Colonic mucosa (tissue), 4 donors: ENCODE results near the gene PSMG2. TPM values are rescaled to one million over a fixed set of nuclear protein-coding genes. Genes with fewer than 3 reads are reported as not detected.

ENCODE experiments used
- DNase-seq: peaks from one replicate; pipeline ENCODE4 v3.0.0-alpha.2; 2020
- H3K27ac ChIP-seq: fragments of 200-600 bp; one replicate; pipeline ENCODE4 v1.8.0; 2021
- H3K27me3 ChIP-seq: fragments of 200-600 bp; one replicate; pipeline ENCODE4 v1.8.0; 2021
- H3K36me3 ChIP-seq: fragments of 200-600 bp; one replicate; pipeline ENCODE4 v1.8.0; 2021
- H3K4me1 ChIP-seq: fragments of 200-600 bp; one replicate; pipeline ENCODE4 v1.8.0; 2021; ENCODE audit warnings: mild to moderate bottlenecking
- H3K4me3 ChIP-seq: fragments of 200-600 bp; one replicate; pipeline ENCODE4 v1.8.0; 2021
- H3K9ac ChIP-seq, 2 donors: one replicate each; pipeline ENCODE4 v1.7.0; 2013; ENCODE audit warnings: control low read depth in 2 of 2, low read depth in 2 of 2, low read length in 2 of 2
- H3K9me3 ChIP-seq: fragments of 200-600 bp; one replicate; pipeline ENCODE4 v1.8.0; 2021
- intact Hi-C: fragments of 100-400 bp; cut with DNase I; formaldehyde crosslinking; loops from one replicate; pipeline ENCODE4 v1.14.1; 2022
- total RNA-seq, 2 donors: library from RNA; stranded (reverse); fragmentation: NEBNext Ultra II Directional in 1 of 2; extraction: Animal tissue kit (Norgen Biotek cat#: 25700) in 1 of 2; gene quantifications; one replicate each; pipeline ENCODE4 v1.2.1, GENCODE V29; 2021
- TF ChIP-seq, protein P1 (sequence below): fragments of 200-600 bp; IDR thresholded peaks from one replicate; pipeline ENCODE4 v1.8.0; 2022; ENCODE audit warnings: antibody characterized with exemption, mild to moderate bottlenecking
- donor health status: healthy.
- donor health status: DM: no; HTN: no; CAD: no.
- donor health status: DM: no; HTN: no; CAD: no.

Gene PSMG2
- total RNA-seq, 2 donors from 2014 or later, result 75.4 to 87.3 TPM

- Histone ChIP-seq H3K4me1 (no peaks in the 10 kb centered on the region), H3K27ac (peak overlapping the region; percentile 65), H3K9ac (peak overlapping the region; percentile 40 to 51), H3K9me3 (no peaks in the 10 kb centered on the region), H3K36me3 (no peaks in the 10 kb centered on the region), H3K27me3 (no peaks in the 10 kb centered on the region), H3K4me3 (peak overlapping the region; percentile 69)
- peak; percentile 36 for DNase-seq
- intact Hi-C loops, result no loop called here
- TF ChIP-seq, protein P1, sequence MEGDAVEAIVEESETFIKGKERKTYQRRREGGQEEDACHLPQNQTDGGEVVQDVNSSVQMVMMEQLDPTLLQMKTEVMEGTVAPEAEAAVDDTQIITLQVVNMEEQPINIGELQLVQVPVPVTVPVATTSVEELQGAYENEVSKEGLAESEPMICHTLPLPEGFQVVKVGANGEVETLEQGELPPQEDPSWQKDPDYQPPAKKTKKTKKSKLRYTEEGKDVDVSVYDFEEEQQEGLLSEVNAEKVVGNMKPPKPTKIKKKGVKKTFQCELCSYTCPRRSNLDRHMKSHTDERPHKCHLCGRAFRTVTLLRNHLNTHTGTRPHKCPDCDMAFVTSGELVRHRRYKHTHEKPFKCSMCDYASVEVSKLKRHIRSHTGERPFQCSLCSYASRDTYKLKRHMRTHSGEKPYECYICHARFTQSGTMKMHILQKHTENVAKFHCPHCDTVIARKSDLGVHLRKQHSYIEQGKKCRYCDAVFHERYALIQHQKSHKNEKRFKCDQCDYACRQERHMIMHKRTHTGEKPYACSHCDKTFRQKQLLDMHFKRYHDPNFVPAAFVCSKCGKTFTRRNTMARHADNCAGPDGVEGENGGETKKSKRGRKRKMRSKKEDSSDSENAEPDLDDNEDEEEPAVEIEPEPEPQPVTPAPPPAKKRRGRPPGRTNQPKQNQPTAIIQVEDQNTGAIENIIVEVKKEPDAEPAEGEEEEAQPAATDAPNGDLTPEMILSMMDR, result no peak
These were observed 44.3 kb upstream of the PSMG2 start for GRCh38 chr18:12658426-12659138.

DNA sequence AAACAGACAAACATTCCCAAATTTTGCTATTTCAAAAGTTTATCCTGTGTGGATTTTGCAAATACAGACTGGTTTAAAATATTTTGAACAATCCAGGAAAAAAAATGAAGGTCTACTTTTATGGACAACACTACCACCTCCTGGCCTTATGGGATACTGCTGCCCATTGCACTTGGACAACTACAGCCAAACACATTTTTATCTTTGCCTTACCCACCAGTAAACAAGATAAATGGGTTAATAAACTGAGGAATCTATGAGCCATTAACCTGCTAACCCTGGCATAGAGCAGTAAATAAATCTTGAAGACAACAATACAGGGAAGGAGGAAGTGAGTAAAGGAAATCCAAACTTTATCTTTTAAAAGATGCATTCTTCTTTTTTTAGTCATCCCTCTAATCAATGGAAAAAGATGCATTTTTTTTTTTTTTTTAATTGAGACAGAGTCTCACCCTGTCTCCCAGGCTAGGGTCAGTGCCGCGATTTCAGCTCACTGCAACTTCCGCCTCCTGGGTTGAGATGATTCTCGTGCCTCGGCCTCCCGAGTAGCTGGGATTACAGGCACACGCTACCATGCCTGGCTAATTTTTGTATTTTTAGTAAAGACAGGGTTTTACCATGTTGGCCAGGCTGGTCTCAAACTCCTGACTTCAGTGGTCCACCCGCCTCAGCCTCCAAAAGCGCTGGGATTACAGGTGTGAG lies 42.8 kb upstream of the PSMG2 start:
- TF ChIP-seq, protein P1, result peak; percentile 84
- intact Hi-C loops, result loop anchor here (2.0 kb wide), 1 partner anchor 269 kb away; no protein-coding TSS in a partner anchor
- DNase-seq, result peak; percentile 50
- Histone ChIP-seq H3K9ac (no peak overlapping the region), H3K4me1 (no peaks in the 10 kb centered on the region), H3K9me3 (no peaks in the 10 kb centered on the region), H3K27ac (no peak overlapping the region), H3K4me3 (no peak overlapping the region), H3K27me3 (no peaks in the 10 kb centered on the region), H3K36me3 (no peaks in the 10 kb centered on the region)

- no peak for DNase-seq
- H3K4me1 ChIP-seq, result no peaks in the 10 kb centered on the region
- no peak overlapping the region for H3K4me3 ChIP-seq
- no peaks in the 10 kb centered on the region for H3K27me3 ChIP-seq
- no peak overlapping the region for H3K9ac ChIP-seq
- H3K36me3 ChIP-seq, result no peaks in the 10 kb centered on the region
- intact Hi-C loops, result no loop called here
- no peak overlapping the region for H3K27ac ChIP-seq
- TF ChIP-seq, protein P1, result no peak
- no peaks in the 10 kb centered on the region for H3K9me3 ChIP-seq
These were observed 34.8 kb upstream of the PSMG2 start for GRCh38 chr18:12668041-12668440.

DNA sequence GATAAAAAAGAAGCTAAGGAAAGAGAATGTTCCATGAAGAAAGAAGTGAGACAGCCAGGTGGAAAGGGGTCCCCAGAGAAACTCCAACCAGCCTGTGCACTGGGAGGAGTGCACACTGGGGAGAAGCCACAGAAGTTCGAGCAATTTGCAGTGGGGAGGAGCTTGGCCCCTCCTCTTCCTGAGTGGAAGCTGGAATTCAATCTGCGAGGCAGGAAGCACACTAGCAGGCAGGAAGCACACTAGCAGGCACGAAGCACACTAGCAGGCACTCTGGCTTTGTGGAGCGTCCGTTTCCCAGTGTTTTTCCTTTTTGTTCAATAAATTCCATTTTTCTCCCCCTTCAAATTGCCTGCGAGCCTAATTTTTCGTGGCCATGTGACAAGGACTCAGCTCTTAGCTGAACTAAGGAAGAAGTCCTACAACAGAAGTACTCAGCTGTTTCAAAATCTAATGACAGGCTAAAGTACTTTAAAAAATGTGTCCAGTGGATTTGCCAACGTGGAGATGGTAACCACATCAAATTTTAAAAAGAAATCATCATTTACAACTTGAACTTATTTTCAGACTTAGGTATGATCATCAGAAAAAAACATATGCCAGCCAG lies 23.6 kb upstream of the PSMG2 start:
- H3K27ac ChIP-seq, result peak overlapping the region; percentile 14
- H3K9ac ChIP-seq, result no peak overlapping the region
- no peaks in the 10 kb centered on the region for H3K4me1 ChIP-seq
- H3K4me3 ChIP-seq, result no peak overlapping the region
- TF ChIP-seq, protein P1, result no peak
- H3K9me3 ChIP-seq, result no peaks in the 10 kb centered on the region
- peak; percentile 29 for DNase-seq
- H3K36me3 ChIP-seq, result no peaks in the 10 kb centered on the region
- intact Hi-C loops, result no loop called here
- H3K27me3 ChIP-seq, result no peaks in the 10 kb centered on the region

DNA sequence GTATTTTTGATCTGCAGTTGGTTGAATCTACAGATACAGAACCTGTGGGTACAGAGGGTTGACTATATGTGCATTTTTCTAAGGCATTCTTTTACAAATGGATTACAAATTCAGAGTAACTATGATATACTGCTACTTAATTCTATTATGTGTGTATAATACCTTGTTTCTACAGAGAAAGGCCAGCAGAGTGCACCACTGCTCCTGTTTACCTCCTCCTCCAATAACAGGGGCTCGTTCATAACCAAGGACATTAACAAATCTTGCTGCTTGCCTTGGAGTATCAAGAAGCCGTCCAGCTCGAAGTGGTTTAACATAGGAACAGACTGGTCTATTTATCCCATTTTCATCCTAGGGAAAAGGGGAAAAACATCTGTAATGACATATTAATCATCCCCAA lies 16.7 kb upstream of the PSMG2 start:
- no peaks in the 10 kb centered on the region for H3K9me3 ChIP-seq
- H3K4me1 ChIP-seq, result no peaks in the 10 kb centered on the region
- H3K9ac ChIP-seq, result no peak overlapping the region
- DNase-seq, result no peak
- H3K27ac ChIP-seq, result no peak overlapping the region
- intact Hi-C loops, result no loop called here
- H3K4me3 ChIP-seq, result no peak overlapping the region
- no peaks in the 10 kb centered on the region for H3K27me3 ChIP-seq
- TF ChIP-seq, protein P1, result no peak
- H3K36me3 ChIP-seq, result no peaks in the 10 kb centered on the region
